Prostate gland (tissue), 2 donors: Measurements from ENCODE around the gene SIDT1. TPM values are rescaled to one million over a fixed set of nuclear protein-coding genes. Genes with fewer than 3 reads are reported as not detected.
"Not testable (repeated sequence)": the region's sequence is repeated elsewhere in the genome, so short reads cannot be mapped to it uniquely, and the experiment has no call there.

ENCODE experiments used
- DNase-seq: peaks from one replicate; pipeline ENCODE4 v3.0.0-alpha.2; 2019; ENCODE audit warnings: low spot score
- H3K27ac ChIP-seq, 2 donors: fragments of 200-600 bp; sonication (generic); 2 replicates each; pipeline ENCODE4 v1.5.1; 2017 to 2019
- H3K27me3 ChIP-seq: fragments of 200-600 bp; sonication (generic); replicated peaks from 2 replicates; pipeline ENCODE4 v1.5.1; 2019; ENCODE audit not compliant: insufficient read depth
- H3K36me3 ChIP-seq, 2 donors: fragments of 200-600 bp; sonication (generic); 1 replicate in 1 of 2; 2 replicates in 1 of 2; pipeline versions ENCODE4 v1.5.1 to v1.8.1; 2017 to 2019
- H3K4me1 ChIP-seq: fragments of 200-600 bp; sonication (generic); replicated peaks from 2 replicates; pipeline ENCODE4 v1.5.1; 2019
- H3K4me3 ChIP-seq, 2 donors: fragments of 200-600 bp; sonication (generic); 2 replicates each; pipeline ENCODE4 v1.5.1; 2017 to 2019
- H3K9me3 ChIP-seq: fragments of 200-600 bp; sonication (generic); 2 replicates; pipeline ENCODE4 v1.5.1; 2017
- CTCF ChIP-seq, 4 experiments: fragments of 200-600 bp in 2 of 4; fragments of 450-650 bp in 2 of 4; sonication (generic) in 2 of 4; IDR thresholded peaks; 1 replicate in 3 of 4; 2 replicates in 1 of 4; pipeline ENCODE4 v1.5.1; 2016 to 2019; ENCODE audit warnings: antibody characterized with exemption in 4 of 4, mild to moderate bottlenecking in 2 of 4, moderate library complexity in 2 of 4
- POLR2A ChIP-seq: fragments of 450-650 bp; IDR thresholded peaks from one replicate; pipeline ENCODE4 v1.6.1; 2016; ENCODE audit warnings: antibody characterized with exemption, mild to moderate bottlenecking
- POLR2AphosphoS5 ChIP-seq: sonication (generic); formaldehyde crosslinking; IDR thresholded peaks from one replicate; pipeline ENCODE4 v1.6.1; 2017; ENCODE audit warnings: antibody characterized with exemption
- WGBS: methylation state at CpG from one replicate; pipeline ENCODE4 v1.1.5; 2018; 5-methylcytosine and 5-hydroxymethylcytosine counted together
- intact Hi-C: fragments of 100-400 bp; cut with DNase I; formaldehyde crosslinking; loops from one replicate; pipeline ENCODE4 v1.14.2; 2022
- total RNA-seq, 2 donors: library from RNA; depleted of rRNA; stranded (reverse); fragments of >200 nt; gene quantifications; one replicate each; pipeline ENCODE4 v1.1.0, GENCODE V29; 2016

SIDT1 gene
- total RNA-seq, 2 donors from 2014 or later = 19.9 to 31.2 TPM

- 41% methylated on average over 8 of the region's 8 CpGs for WGBS
- Histone ChIP-seq H3K4me1 (no peaks in the 10 kb centered on the region), H3K27ac (no peak overlapping the region), H3K4me3 (no peak overlapping the region), H3K9me3 (no peaks in the 10 kb centered on the region), H3K36me3 (no peaks in the 10 kb centered on the region), H3K27me3 (no peaks in the 10 kb centered on the region)
- intact Hi-C loops = no loop called here
- TF ChIP-seq POLR2AphosphoS5 = peak; percentile 34
- TF ChIP-seq POLR2A = no peak
- DNase-seq = no peak
Measured at GRCh38 chr3:113634782-113635474, 102.6 kb downstream of the SIDT1 start.

GRCh38 chr3:113636034-113636433 is 103.7 kb downstream of the SIDT1 start:
- intact Hi-C loops, H3K27ac ChIP-seq, H3K9me3 ChIP-seq, H3K4me3 ChIP-seq, DNase-seq, H3K4me1 ChIP-seq, H3K27me3 ChIP-seq, H3K36me3 ChIP-seq: not testable (repeated sequence)
- WGBS = 94% methylated on average over 7 of the region's 7 CpGs

- 95% methylated on average over 14 of the region's 14 CpGs for WGBS
- TF ChIP-seq CTCF (IDR thresholded peaks at IDR 0.05) (no peak), POLR2A (no peak), POLR2AphosphoS5 (no peak)
- H3K9me3 ChIP-seq = no peaks in the 10 kb centered on the region
Measured at GRCh38 chr3:113637756-113638155, 105.4 kb downstream of the SIDT1 start.

GRCh38 chr3:113638910-113639309 is 106.6 kb downstream of the SIDT1 start:
- no peak for DNase-seq
- H3K4me3 ChIP-seq = no peak overlapping the region
- no peaks in the 10 kb centered on the region for H3K36me3 ChIP-seq
- WGBS = 91% methylated on average over 3 of the region's 3 CpGs
- intact Hi-C loops = no loop called here
- no peak for TF ChIP-seq POLR2AphosphoS5
- TF ChIP-seq POLR2A = no peak
- no peak for TF ChIP-seq CTCF (IDR thresholded peaks at IDR 0.05)
- H3K27ac ChIP-seq = no peak overlapping the region
- H3K27me3 ChIP-seq = no peaks in the 10 kb centered on the region
- H3K9me3 ChIP-seq = no peaks in the 10 kb centered on the region
- H3K4me1 ChIP-seq = no peaks in the 10 kb centered on the region

More at GRCh38 chr3:113637756-113638155, 105.4 kb downstream of the SIDT1 start:
- Histone ChIP-seq H3K27ac (no peak overlapping the region), H3K36me3 (no peaks in the 10 kb centered on the region), H3K27me3 (no peaks in the 10 kb centered on the region), H3K4me1 (no peaks in the 10 kb centered on the region), H3K4me3 (no peak overlapping the region)
- DNase-seq = no peak
- intact Hi-C loops = no loop called here

- Histone ChIP-seq H3K4me1 (no peaks in the 10 kb centered on the region), H3K36me3 (no peaks in the 10 kb centered on the region), H3K9me3 (no peaks in the 10 kb centered on the region), H3K27me3 (no peaks in the 10 kb centered on the region), H3K27ac (no peak overlapping the region), H3K4me3 (no peak overlapping the region)
- TF ChIP-seq POLR2A (no peak), POLR2AphosphoS5 (no peak), CTCF (IDR thresholded peaks at IDR 0.05) (no peak)
- no peak for DNase-seq
- intact Hi-C loops = no loop called here
- WGBS = 96% methylated on average over 7 of the region's 7 CpGs
Measured at GRCh38 chr3:113643583-113643982, 111.2 kb downstream of the SIDT1 start.

- Histone ChIP-seq H3K4me1 (no peaks in the 10 kb centered on the region), H3K9me3 (no peaks in the 10 kb centered on the region), H3K27ac (no peak overlapping the region), H3K27me3 (no peaks in the 10 kb centered on the region), H3K4me3 (no peak overlapping the region), H3K36me3 (no peaks in the 10 kb centered on the region)
- no peak for DNase-seq
- intact Hi-C loops = no loop called here
- TF ChIP-seq POLR2AphosphoS5 (no peak), POLR2A (no peak), CTCF (IDR thresholded peaks at IDR 0.05) (no peak)
Measured at GRCh38 chr3:113648524-113648923, 116.2 kb downstream of the SIDT1 start.
